ENCODE data around the gene NEDD4L.

NEDD4L gene

DNA sequence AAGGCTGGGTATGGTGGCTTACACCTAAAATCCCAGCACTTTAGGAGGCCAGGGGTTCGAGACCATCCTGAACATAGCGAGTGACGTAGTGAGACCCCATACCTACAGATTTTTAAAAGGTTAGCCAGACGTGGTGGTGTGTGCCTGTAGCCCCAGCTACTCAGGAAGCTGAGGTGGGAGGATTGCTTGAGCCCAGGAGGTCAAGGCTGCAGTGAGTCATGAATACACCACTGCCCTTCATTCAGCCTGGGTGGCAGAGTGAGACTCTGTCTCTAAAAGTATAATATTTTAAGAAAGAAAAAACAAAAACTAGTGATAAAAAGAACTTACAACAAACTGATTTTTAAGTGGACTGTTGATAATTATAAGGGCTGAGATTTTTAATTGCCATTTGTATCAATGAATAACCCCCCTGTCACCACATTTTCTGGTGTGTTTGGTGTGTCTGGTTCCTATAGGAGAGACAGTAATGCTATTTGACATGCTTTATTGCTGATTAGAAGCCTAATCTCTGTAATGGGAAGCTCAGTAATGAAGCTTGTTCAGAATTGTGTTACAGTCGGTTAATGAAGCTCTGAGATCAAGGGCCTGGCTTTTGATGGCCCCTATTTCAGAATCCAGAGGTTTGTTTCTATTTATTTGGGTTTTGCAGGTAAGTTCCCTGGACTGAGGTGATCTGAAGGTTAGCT, 147.0 kb downstream of the NEDD4L start:
- DNase-seq, result no peak

DNA sequence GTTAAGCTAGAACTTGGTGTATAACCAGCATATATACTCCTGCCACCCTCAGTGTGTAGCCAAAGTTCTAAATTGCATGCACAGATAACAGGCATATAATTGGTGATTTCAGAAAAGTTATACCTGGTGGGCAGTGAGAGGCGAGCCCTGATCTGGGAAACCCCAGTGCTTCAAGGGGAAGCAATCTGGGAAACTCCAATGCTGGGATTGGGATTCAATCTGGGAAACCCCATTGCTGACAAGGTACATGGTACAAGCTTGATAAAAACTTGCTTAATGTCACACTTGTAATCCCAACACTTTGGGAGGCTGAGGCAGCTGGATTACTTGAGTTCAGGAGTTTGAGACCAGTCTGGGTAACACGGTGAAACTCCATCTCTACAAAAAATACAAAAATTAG, 147.6 kb downstream of the NEDD4L start:
- DNase-seq, result peak; percentile 57 to 80

DNA sequence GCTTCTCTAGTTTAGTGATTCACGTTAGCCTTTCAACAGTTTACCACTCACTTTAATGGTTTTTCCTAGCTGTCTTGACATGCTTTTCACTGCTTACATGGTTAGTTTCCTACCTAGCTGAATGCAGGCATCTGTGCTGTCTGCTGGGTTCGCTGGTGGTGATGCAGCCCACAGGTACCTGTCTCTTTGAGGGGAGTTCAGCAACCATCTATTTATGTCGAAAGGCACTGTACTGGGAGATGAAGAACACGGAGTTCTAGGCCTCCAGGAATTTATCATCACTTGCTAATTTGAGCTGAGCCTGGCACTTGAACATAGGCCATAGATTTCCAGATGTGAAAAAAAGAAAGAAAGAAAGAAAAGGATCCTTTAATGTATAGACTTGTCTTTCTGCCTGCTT, 148.5 kb downstream of the NEDD4L start:
- no peak for DNase-seq

DNA sequence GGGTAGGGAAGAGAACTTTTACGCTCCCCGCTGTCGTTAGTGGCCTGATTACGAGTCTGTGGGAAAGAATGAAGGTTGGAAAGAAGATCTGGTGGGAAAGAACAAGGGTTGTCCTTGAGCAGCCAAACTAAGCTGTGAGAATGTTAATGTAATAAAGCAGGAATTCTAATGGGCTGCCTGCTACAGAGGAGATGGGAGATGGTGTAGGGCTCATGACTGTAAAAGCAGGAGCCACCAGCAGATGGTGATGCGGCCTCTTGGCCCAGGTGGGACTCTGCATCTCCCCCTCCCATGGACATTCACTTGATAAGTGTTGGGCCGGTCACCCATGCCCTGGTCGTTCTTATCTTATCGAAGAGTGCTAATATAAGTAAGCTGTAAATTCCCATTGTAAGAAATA, 150.0 kb downstream of the NEDD4L start:
- no peak for DNase-seq

DNA sequence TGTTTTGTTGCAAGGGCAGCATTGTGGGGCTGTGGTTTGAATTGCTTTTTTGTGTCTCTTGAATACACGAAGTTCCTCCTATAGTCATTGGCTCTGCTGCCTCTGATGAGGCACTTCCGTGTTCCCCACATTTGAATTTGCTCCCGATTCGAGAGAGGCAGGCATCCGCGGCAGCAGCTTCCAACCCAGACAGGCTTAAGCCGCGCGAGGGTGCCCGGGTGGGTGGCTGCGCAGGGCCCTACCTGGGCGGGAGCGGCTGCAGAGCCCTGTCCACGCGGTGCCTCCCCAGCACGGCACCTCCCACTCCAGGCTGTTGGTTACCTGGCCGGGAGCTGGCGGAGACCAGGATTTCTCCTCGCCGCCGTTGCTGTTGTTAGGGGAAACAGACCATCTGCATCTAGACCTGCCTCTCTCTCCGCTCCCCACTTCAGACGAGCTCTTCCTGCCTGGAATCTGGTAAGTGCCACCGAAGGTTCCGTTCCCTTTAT, 151.3 kb downstream of the NEDD4L start:
- DNase-seq, result peak; percentile 26 to 28

DNA sequence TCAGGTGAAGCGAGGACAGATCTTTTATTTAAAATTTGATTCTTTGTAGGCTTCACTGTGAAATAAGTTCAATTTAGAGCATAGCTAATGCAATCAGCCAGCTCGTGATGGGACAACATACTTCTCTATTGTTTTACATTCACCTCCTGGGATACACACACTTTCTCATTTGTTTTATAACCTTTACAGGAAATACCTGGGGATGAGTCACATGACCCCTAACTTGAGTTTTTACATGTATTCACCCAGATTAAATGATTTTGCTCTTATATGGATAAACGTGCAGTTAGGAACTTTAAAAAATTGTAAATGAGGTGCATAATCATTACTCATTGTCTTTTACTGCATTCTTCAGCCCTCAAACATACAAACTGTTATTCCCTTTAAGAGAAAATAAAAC, 152.1 kb downstream of the NEDD4L start:
- DNase-seq, result no peak

DNA sequence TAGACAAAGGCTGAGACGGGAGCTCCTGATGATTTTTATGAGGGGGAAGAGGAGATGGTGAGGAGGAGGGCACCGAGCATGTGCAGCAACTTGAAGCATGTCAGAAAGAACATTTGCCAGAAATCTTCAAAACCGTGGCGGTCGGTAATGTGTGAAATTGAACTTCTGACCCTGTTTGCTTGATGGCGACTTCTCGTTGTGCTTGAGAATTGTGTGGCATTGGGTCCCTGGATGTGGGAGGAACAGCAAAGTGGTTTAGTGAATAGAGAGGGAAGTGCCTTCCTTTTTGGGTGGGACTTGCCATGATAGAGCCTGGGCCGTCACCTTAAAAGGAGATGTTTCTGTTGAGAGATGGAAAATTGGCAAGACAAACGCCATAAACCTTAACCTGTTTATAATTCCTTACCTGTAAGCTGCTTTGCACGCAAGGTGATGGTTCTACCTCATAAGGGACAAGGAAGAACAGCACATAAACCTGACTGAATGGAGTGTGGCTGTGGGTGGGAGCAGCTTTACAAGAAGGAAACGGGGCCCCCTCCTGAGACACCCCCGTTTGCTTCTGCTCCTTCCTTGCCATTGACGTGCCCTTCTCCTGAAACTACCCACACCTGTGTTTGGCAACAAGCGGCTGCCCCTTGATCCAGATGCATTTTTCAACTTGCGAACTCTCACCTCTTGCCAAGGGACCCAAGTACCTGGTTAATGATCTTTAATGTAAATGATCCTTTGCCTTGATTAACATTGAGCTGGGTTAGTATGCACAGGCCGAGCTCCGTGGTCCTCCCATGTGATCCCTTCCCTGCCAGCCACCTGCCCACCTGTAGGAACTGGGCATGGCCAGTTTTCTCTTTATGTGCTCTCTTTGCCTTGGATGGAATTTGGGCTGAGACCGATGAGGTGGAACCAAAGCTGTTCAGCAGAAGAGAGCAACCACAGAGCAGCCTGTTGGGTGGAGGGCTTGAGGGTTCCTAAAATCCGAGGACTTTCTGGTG, 153.2 kb downstream of the NEDD4L start:
- no peak for DNase-seq

DNA sequence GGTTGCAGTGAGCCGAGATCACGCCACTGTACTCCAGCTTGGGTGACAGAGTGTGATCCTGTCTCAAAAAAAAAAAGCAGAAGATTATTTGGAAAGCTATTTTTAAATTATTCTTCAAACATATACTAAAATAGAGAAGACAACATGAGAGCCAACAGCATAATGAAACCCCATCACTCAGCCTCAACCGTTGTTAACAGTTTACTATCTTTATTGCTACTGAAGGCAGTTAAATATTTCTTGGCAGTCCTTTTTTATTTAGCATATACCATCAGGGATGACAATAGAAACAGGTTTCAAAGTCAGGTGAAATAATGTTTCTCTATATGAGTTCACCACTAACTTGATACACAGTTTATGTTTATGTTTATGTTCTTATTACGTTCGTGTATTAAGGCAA, 157.2 kb downstream of the NEDD4L start:
- DNase-seq, result no peak

DNA sequence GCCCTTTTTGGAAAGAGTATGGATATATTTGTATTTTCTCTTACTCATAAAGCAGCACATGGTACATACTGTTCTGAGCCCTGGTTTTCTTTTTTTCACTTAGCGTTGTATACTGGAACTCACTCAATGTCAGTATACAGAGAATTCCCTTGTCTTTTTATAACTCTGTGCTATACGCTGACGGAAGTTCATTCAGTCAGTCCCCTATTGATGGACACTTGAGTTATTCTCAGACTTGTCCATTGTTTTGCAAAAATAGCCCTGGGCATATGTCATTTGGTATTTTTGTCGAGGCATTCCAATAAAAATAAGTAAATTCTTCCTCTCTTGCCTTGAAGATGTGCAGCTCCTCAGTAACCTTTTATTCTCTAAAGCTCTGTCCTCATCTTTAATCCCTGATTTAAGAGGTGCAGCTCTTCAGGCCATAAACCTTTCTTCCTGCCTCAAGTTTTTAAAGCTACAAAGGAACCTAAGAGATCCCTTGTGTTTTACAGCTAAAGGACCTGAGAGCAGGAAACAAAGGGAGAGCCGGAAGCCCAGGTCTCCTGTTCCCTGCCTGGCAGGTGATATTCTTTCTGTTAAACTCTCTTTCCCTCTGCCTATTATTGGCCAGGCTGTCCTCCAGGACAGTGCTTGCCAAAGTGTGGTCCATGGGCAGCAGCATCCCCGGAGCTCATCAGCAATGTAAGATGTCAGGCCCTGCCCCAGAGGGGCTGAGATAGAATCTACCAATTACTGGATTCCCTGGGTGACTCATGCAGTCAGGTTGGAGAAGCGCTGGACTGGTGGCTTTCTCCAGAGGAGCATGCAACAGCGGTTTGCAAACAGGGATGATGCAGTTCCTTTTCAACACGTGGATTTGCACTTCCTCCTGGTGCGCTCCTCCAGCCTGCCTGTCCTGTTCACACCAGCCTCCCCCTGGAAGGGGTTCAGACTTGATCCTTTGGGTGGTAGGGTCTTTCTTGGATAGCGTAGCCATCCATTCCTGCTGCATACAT, 158.0 kb downstream of the NEDD4L start:
- DNase-seq, result peak in 1 of 2 donors; percentile 41

DNA sequence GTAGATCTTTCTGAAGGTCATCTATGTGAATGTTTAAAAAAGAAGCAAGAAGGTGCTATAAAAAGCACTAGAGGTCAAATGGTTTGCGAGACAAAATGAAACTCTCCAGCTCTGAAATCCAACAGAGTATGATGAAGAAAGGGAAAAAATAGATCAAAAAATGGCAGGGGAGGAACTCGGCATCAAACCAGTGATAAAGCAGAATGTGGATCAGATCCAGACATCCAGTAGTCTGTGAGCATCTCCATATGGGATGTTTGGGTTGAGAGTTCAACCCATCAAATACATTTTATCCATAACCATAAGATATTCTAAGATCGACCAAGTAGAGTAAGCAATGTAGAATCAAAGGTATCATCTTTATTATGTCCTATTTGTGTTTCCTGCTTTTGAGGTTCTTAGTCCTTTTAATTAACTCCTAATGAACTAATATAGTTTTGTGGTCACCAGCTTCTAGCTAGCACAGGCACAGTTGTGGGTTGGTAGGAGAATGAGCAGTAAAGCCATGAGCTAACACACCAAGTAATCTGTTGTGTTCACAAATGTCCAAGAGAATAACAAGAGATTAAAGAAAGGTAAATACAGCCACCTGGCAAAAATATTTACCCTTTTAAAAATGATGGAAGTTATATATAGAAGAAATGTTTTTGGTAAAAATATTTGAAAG, 160.9 kb downstream of the NEDD4L start:
- no peak for DNase-seq

DNA sequence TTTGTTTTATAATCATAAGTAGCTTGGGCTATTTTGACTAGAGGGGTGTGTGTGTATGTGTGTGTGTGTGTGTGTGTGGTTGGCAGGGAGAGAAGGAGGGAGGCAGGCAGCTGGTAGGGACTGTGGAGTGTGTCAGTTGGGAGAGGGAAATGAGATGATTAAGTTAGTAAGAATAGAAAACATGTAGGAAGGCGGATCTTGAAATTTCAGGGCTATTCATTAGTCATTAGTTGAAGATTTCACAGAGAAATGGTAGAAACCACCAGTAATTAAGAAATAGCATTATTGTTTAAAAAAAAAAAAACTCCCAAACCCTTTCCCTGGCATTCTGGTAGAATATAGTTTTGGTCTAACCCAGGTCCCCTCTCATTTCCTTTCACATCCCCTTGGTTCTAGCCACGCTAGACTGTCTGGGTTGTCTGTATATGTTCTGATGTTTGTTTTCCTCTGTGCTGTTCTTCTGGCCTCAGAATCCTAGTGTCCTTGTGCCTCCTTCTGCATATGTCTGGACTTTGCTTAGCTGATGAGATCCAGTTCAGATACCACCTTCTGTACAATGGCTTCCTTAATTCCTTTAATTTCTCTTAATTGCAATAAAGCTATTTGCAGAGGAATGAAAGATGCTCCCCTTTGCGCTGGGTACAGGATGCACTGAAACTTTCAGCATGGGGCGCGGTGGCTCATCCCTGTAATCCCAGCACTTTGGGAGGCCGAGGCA, 161.6 kb downstream of the NEDD4L start:
- DNase-seq, result peak; percentile 27 to 50

DNA sequence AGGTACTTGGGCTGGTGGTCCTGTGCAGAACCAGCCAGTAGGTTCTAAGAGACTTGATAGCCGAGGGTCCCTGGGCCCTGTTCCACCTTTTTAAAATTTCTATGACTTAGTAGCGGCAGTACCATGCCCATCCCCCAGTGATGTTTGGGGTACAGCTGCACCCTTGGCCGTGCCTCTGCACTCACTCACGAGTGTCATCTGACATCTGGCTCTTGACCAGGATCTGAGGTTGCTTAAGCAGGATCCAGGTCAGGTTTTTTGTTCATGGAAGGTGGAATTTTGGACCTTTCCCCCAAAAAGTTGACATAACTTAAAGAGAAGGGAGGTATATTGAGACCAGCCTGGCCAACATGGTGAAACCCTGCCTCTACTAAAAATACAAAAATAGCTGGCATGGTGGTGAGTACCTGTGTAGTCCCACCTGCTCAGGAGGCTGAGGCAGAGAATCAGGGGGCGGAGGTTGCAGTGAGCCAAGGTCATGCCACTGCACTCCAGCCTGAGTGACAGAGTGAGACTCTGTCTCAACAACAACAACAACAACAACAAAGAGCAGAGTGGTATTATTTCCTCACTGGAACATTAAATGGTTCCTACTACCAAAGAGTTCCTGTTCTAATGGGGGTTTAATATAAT, 163.6 kb downstream of the NEDD4L start:
- DNase-seq, result no peak

DNA sequence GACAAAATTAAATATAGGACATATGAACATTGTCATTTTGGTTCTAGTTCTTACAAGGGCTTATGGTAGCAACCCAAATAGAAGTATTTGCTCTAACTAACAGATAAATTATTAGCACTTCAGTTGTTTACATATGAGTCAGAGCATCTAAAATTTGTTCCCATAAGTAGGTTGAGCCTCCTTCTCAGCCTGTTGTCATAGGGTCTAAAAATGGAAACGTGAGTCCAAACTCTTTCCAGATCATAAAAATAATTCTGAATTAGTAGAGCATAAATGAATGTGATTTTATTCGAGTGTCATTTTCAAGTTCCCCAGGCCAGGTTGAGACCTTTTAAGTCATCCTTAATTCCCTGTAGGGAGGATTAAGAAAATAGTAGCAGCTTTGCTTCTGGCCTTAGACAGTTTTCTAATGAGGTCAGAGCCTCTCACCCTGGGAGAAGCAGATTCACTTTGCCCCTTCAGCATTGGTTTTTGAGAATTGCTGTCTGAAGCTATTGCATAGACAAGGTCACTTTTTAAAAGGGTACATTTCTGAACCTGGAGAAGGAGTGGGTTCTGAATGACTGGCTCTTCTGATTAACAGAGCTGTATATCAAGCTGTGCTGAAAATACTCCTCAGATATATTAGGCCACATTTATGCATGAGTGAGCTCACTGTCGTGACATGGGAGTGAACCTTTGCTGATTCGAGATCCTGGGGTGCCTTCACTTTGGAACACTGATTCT, 164.3 kb downstream of the NEDD4L start:
- DNase-seq, result no peak

DNA sequence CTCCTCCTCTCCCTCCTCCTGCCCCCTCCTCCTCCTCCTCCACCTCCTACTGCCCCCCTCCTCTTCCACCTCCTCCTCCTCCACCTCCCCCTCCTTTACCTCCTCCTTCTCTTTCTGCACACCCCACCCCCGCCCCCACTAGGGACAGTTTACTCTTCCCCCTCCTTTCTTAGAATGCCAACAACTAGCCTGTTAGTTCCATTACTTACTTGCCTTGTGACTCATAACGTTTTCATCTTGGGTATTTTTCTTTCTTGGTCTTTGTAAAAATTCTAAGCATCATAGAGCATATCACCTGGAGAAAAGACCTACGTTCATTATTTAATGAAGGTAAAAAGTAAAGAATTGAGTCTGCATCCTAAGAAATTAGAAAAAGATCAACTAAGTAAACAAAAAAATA, 165.3 kb downstream of the NEDD4L start:
- no peak for DNase-seq

DNA sequence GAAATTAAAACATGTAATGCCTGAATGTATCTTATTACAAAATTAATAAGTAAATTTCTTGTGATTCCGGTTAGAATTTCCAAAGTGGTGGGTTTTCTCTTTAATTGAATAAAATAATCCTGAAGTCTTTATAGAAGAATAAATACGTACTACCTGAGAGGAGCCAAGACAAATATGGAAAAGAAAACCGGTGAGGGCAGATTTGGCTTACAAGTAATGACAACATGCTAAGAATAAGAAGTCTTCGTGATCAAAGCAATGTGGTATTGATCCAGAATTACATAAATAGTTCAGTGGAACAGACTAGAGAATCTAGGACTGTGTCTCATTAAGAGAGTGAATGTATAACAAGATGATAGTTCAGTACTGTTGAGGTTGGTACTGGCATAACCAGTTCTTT, 167.5 kb downstream of the NEDD4L start:
- DNase-seq, result no peak

DNA sequence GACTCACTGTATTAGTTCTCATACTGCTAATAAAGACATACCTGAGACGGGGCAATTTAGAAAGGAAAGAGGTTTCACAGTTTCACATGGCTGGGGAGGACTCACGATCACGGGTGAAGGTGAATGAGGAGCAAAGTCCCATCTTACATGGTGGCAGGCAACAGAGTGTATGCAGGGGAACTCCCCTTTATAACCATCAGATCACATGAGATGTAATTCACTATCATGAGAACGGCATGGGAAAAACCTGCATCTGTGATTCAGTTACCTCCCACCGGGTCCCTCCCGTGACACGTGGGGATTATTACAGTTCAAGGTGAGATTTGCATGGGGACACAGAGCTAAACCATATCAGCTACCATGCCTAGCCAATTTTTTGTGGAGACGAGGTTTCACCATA, 168.2 kb downstream of the NEDD4L start:
- DNase-seq, result peak in 1 of 2 donors; percentile 61

DNA sequence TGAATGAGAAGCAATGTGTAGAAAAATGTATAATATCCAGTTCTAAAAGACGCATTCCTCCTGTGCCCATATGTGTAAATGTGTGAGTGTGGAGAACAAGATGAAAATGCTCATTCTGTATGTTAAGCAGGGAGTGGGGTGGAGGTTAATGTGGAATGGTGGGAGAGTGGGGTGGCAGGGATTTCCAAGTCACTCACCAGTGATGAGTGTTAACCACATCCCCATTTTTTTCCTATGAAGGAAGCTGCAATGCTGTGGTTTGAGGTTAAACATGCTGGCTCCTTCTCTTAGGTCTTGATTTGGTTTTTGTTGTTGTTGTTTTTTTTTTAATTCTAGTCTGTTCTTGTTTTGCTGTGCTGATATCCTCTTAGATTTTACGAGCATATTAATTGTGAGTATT, 169.4 kb downstream of the NEDD4L start:
- peak; percentile 89 to 91 for DNase-seq

DNA sequence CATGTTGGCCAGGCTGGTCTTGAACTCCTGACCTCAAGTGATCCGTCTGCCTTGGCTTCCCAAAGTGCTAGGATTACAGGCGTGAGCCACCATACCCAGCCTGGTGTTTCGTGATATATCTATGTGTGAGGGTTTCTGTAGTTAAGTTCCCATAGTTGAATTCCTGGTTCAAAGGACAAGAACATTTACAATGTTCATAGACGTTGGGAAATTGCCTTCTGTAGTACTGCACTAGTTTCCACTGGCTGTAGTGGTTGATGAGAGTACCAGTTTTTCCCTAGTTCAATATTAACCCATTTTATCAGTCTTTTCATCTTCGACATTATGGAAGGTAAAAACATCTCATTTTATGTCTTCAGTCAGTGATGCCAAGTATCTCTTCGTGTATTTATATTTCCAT, 171.0 kb downstream of the NEDD4L start:
- DNase-seq, result no peak

DNA sequence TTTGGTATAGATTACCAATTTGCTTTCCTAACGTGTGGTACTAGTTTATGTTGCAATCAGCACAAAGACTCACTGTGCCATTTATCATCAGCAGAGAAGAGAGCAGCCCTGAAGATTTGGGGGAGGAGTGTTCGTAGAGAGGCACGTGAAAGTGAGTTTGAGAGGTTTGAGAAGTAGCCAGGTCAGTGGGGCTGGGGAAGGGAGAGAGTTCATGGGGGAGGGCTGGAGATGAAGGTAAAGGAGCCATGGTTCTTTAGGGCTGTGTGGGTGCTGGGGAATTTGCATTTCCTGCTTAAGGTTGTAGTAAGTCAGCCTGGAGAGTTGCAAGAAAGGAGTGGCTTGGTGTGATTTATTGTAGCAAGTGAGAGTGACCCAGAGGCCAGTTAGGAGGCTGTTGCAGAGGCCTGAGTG, 172.1 kb downstream of the NEDD4L start:
- DNase-seq, result no peak

DNA sequence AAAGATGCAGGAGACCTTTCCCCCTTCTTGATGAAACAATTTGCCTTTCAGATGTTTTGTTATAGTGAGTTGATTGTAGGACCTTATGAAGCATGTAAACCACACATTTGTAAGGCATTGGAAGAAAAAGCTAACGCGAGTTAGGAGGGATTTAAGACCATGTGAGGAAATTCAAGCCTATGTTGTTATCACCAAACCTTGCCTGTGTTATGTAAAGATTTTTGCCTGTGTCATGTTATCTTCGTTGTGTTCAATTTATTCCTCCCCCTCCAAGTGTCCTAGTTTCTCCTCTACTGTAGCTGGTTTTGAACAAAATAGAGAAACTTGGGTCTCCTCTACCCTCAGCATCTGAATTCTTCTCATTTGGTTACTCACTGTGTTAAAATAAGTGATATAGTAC, 173.0 kb downstream of the NEDD4L start:
- DNase-seq, result no peak
